AML-193 (cell line): ENCODE data around the gene CSMD2.

Source experiments
- DNase-seq, 2 experiments: peaks; one replicate each; lab custom pipeline; 2025; lab: John Stamatoyannopoulos, UW

CSMD2 gene

GRCh38 chr1:33680281-33680840, 484.7 kb downstream of the CSMD2 start:
- DNase-seq = no peak

- no peak for DNase-seq
Measured at GRCh38 chr1:33670567-33670966, 494.5 kb downstream of the CSMD2 start.

DNA sequence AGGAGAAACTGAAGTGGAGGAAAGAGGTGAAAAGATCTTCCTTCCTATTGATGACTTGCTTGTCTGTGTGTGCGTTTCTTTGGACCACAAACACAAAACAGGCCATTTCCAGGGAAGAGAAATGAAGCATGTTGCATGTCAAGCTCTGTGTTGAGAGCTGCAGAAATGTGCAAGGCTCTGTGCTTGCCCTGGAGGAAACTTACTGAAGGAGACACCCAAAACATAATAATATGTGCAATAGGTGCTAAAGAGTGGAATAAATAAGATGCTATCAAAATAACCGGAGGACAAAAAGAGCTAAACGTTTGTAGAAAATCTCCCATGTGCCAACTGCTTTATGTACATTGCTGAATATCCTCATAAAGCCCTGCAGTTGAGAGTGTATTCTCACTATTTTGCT, 496.3 kb downstream of the CSMD2 start:
- no peak for DNase-seq

DNA sequence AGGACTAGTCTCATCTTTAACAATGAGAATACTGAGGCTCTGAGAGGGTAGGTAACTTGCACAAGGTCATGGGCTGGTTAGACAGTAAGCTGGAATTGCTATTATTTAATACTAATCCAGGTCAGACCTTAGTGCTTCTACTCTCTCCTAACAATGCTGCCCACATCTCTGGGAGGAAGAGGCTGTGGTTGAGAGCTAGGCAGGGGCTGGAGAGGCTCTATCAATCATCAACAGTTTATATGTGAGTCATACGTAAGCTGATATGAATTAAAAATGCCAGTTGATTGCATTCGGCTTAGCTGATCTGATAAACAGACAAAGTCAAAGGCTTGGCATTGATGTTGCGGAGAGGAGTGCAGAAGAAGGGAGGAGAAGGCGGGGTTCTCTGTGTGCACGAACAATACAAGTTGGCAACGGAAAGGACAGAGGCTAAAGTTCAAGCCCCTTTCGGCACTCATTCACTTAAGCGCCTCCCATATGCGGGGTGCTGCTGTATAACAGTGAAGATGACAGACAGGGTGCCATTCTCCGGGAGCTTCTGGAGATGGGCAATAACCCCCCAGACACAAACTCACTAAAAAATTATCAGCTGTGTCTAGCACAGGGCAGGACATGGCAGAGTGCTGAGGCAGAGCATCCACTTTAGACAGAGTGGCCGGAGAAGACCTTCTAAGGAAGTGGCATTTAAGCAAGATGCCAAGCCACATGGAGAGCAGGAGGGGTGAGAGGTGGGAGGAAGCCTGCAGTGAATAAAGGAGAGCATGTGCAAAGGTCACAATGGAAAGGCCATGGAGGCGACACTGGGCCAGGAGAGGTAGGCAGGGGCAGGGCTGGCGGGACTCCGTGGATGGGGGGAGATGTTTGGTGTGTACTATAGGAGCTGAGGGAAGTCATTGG, 497.4 kb downstream of the CSMD2 start:
- no peak for DNase-seq

DNA sequence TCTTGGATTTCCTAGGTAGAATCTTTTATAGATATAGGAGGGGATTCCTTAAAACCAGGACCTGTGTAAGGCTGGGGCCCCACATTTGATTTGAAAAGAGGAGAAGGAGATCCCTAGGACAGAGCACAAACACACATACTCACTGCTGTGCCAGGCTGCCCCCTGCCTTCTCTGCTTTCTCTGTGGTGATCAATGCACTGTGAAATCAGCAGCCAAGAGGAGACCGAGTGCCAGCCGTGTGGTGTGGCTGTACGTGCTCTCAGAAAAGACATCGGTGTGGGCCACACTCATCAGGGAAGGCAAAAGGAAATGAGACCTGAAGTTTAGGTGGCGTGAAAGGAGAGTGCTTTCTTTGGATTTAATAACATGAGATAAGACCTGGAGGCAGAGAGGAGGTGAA, 498.4 kb downstream of the CSMD2 start:
- DNase-seq = no peak

GRCh38 chr1:33661811-33662454, 503.1 kb downstream of the CSMD2 start:
- no peak for DNase-seq

GRCh38 chr1:33660956-33661355, 504.1 kb downstream of the CSMD2 start:
- no peak for DNase-seq

- no peak for DNase-seq
Measured at GRCh38 chr1:33660244-33660643, 504.8 kb downstream of the CSMD2 start.

- DNase-seq = no peak
Measured at GRCh38 chr1:33659641-33660040, 505.4 kb downstream of the CSMD2 start.

DNA sequence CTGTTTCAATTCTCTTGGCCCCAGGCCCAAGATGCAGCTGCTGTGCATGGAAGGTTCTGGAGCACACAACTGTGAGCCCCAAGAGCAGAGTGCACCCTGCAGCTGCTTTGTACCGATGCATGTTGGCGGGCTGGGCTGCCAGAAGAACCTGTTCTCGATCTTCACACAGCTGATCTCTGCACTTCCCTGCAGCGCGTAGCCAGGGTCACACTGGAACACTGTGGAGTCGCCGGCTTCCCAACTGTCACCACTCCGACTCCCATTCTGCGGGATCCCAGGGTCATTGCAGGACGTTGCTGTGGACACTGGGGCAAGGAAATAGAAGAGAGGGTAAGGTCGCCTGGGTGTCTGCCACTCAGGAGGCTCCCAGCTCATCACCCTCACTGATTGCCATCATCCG, 507.2 kb downstream of the CSMD2 start:
- no peak for DNase-seq

GRCh38 chr1:33656467-33657005, 508.5 kb downstream of the CSMD2 start:
- no peak for DNase-seq

GRCh38 chr1:33655496-33655895, 509.5 kb downstream of the CSMD2 start:
- no peak for DNase-seq

DNA sequence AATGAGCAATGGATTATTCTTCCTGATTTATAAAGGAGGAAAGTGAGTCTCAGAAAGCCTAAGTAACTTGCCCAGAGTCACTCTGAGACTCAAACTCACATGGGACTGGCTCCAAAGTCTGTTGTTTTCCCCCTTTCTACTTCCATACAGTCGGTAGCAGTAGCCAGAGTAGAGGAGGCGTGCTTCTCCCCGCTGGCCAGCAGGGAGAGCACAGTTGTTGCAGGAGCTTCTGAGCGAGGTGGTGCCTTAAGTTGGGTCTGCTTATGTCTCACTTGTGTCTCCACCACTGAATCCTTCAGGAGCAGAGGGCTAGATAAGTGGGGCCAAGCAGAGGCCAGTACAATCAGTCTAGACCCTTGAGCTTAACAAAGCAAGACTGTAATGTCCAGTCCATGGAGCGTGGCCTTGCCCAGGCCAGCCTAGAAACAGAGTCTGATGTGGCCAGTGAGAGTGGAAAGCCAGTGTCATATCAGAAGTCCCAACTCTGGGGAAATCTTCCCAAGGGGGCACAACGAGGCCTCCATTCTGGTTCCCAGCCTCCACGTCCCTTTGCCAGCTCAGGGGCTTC, 510.7 kb downstream of the CSMD2 start:
- DNase-seq = peak in 1 of 2 experiments; percentile 10

GRCh38 chr1:33653226-33653625, 511.8 kb downstream of the CSMD2 start:
- DNase-seq = no peak

GRCh38 chr1:33650708-33651107, 514.3 kb downstream of the CSMD2 start:
- no peak for DNase-seq

- no peak for DNase-seq
Measured at GRCh38 chr1:33649759-33650158, 515.3 kb downstream of the CSMD2 start.

DNA sequence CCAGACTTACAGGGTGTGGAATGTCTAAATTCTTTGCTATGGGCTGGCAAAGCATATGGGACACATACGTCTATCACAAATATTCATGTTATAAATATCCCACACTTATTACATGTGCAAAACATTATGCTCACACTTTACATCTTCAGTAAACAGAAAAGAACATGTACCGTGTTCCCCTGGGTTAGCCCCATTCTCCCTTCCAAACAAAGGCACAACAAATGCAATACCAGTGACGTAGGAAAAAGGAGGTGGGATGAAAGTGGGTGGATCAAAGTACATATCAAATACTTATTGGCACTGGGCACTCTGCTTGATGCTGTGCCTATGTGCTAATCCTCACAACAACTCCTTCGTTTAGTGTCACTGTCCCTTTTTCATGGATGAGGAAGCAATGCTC, 521.8 kb downstream of the CSMD2 start:
- DNase-seq = no peak

- DNase-seq = peak in 1 of 2 experiments; percentile 3
Measured at GRCh38 chr1:33641104-33641830, 523.8 kb downstream of the CSMD2 start.

DNA sequence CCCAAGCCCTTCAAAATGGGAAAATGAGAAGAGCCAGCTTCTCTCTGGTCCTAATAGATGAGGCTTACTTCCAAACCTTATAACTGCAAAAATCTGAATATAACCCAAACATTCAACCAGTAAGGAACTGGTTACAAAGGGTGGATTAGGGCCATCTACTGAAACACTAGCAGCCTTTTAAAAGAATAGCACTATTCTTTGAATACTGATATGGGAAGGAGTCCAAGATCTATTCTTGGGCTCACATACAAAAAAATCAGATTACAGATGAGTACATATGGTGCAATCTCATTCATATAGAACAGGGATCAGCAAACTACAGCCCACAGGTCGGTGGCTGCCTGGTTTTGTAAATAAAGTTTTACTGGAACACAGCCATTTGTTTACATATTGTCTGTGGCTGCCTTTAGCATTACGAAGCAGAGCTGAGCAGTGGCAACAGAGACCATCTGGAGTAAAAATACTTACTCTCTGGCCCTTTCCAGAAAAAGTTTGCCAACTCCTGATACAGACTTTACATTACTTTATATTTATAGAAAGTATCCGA, 524.8 kb downstream of the CSMD2 start:
- DNase-seq = no peak

- no peak for DNase-seq
Measured at GRCh38 chr1:33637846-33638440, 527.1 kb downstream of the CSMD2 start.

DNA sequence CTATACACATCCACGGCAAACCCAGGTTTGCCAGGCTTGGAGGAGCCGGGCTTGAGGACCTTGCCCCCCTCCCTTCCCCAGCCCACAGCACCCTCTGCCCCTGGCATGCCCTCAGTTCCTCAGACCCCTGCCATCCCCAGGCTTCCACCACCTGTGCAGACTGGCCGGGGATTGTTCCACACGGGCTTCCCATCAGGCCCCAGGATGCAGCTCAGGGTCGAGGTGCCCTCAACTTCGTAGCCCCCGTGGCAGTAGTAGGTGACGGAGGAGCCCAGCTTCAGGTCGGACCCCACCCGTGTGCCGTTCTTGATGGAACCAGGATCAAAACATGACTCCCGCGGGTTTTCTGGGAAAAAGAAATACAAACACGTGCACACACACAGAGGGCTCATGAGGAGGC, 528.8 kb downstream of the CSMD2 start:
- no peak for DNase-seq
